HG02571 (cell line): ENCODE data around the gene PRKCG.
"Not testable (repeated sequence)": the region's sequence is repeated elsewhere in the genome, so short reads cannot be mapped to it uniquely, and the experiment has no call there.

Experiments used
- ATAC-seq: cut with Tn5 transposase; IDR thresholded peaks from one replicate; pipeline ENCODE4 v1.9.1; 2021; ENCODE audit warnings: mild to moderate bottlenecking, moderate library complexity; ENCODE audit not compliant: unreplicated experiment

The PRKCG gene

DNA sequence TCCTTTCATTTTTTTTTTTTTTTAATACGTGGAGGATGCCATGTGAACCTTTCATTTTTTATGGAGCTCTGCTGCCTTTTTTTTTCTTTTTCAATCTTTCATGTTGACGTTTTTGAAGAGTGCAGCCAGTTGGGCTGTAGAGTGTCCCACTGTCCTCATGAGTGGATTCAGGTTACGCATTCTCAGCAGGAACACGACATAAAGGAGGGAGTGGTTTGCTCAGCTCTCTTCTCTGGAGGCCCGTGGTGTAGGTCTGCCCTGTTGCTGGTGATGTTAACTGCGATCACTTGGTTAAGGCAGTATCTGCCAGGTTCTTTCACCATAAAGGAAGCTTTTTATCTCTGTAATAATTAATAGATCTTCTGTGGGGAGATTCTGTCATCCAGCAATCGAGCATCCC, 54.0 kb downstream of the PRKCG start:
- no peak for ATAC-seq

DNA sequence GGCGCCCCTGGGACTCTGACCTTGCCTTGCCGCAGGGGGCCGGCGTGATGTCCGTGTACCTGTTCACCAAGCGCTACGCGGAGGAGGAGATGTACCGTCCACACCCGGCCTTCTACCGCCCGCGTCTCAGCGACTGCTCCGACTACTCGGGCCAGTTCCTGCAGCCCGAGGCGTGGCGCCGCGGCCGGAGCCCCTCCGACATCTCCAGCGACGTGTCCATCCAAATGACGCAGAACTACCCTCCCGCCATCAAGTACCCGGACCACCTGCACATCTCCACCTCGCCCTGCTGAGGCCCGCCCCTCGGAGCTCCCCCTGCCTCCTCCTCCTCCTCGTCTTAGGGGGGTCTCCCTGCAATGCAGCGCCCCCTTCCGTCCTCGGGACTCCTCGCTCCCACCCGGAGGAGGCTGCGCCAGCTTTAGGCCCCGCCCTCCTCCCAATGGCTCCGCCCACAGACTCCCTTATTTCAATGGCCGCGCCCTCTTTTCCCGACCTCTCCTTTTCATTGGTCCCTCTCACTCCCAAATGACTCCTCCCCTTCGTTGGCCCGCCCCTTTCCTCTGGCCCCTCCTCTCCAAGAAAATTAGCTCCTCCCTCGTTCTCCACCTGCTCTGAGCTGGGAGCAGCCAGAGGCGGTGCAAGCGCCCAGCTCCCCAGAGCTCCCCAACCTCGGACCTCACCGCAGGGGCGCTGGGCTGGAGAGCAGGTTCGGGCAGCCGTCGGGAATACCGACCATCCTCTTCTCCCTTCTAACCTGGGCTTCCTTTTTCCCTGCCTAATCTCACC, 60.2 kb downstream of the PRKCG start:
- ATAC-seq = no peak

DNA sequence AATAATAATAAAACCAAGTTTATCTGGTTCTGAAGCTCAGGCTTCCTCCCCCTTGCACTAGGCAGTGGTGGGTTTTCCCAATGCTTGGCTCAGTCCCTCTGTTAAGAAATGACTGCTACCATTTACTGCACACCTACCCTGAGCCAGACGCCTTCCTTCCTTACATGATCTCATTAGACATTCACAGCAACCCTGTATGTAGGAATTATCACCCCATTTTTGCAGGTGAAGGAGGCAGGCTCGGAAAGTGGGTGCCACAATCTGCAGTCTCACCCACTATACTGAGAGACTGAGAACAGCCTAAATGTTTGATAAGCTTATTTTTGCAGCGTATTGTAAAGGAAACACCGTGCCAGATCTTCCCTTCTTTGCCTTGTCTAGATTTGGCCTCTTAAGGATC, 62.4 kb downstream of the PRKCG start:
- no peak for ATAC-seq

DNA sequence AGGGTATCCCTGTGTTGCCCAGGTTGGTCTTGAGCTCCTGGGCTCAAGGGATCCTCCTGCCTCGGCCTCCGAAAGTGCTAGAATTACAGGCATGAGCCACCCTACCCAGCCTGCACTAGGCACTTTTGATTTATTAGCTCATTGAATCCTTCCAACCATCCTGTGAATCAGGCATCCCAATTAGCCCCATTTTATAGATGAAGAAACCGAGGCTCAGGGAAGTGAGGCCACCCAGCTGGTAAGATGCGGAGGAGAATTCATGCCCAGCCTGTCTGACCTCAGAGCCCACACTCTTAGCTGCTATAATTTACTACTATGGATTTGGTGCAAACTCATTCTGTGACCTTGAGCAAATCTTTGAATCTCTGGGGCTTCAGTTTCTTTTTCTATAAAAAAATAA, 62.9 kb downstream of the PRKCG start:
- no peak for ATAC-seq

DNA sequence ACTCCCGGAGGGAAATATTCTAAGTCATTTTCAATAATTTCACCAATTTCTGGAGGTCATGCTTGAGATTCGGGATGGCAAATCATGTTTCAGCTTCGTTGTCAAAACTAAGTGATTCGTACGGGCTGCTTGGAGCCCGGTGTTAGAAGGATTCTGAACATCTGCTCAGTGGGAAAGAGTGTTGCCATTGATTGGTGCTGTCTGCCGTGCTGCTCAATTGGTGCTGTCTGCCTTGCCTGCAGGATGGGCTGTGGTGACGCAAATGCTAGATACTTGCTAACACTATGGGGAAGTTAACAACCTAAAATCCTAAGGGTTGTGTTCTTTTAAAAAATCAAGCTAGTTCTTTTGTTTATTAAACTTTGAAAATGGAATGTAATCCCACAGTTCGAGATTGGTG, 63.4 kb downstream of the PRKCG start:
- no peak for ATAC-seq

DNA sequence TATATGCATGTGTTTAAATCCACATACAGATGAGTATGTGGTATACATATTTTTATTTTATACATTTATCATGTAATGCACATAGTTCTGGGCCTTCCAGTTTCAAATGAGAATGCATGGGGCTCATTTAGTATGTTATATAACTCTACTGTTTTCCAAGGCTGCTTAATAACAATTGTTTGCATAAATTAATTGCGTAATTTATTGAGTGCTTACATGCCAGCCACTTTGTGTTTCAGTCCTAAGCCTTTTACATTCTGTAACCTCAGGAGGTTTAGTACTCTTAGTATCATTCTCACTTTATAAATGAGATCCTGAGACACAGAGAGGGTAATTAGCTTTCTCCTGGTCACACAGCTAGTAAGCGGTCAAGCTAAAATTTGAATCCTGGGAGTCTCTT, 64.0 kb downstream of the PRKCG start:
- no peak for ATAC-seq

DNA sequence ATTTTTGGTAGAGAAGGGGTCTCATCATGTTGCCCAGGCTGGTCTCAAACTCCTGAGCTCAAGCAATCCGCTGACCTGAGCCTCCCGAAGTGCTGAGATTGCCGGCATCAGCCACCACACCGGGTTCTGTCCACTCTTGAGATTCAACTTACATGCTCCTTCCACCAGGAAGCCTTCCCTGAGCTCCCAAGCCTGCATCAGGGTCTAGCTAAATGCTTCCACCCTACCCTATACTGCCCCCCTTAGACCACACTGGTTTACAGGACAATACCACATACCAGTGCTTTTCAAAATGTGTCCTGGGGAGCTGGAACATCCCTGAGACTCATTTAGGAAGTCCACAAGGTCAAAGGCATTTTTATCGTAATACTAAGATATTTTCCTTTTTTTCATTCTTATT, 65.6 kb downstream of the PRKCG start:
- ATAC-seq = no peak

DNA sequence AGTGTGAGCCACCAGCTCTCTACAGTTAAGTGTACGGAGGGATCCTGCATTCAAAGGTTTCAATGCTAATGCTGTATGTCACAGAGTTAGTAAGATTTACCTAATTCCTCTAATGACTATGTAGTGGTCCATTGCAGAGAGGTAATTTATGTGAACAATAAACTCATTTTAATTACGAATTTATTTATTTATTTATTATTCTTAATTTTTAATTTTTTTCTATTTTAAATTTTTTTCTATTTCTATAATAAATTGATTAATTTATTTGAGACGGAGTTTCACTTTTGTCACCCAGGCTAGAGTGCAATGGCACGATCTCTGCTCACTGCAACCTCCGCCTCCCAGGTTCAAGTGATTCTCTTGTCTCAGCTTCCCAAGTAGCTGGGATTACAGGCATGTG, 66.6 kb downstream of the PRKCG start:
- not testable (repeated sequence) for ATAC-seq

DNA sequence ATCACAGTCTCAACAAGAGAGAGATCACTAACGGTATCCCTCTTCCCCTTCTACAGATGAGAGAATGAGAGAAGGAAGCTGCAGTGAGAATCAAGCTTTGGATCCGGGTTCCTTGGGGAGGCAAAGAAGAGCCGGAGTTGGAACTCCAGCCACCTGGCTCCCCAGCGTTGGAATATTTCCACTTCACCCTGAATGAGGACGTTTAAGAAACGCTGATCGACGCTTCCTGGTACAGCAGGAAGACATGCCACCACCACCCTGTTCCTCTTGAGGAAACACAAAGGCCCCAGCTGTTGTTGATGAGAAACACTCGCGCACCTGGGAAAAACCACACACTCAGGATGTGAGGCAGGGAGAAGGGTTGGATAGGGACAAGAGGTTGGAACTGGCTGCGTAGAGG, 69.4 kb downstream of the PRKCG start:
- no peak for ATAC-seq

DNA sequence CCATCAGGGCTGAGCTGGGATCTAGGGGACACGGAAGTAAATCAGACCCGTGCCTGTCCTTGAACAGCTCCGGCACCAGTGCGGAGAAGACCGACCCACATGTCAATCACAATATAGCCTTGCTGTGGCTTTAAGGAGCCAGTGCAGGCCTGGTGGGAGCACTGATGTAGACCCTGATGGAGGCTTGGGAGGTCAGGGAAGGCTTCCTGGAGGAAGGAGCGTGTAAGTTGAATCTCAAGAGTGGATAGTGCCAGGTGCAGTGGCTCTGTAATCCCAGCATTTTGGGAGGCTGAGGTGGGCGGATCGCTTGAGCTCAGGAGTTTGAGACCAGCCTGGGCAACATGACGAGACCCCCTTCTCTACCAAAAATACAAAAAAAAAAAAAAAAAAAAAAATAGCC, 70.0 kb downstream of the PRKCG start:
- ATAC-seq = no peak

DNA sequence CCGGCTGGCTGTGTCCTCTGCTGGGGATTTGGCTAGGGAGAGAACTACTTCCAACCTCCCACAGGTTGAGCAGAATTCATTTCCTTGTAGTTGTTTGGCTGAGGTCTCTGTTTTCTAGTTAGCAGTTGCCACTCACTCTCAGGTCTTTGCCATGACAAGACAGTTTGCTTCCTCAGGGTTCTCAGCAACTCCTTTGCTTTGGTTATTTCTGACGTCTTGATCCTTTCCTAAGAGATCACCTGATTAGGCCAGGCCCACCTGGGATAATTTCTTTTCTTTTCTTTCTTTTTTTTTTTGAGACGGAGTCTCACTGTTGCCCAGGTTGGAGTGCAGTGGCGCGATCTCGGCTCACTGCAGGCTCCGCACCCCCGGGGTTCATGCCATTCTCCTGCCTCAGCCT, 71.4 kb downstream of the PRKCG start:
- no peak for ATAC-seq
